ENCODE measurements around the gene PRKAG2.
A peak's percentile ranks its signal among the peaks of the same experiment; 100 is the strongest.

Gene PRKAG2

GRCh38 chr7:151633516-151633812, 243.5 kb downstream of the PRKAG2 start:
- TF ChIP-seq CTCF (IDR thresholded peaks at IDR 0.05) = no peak
- H3K4me3 ChIP-seq = no peak overlapping the region
- no peak for DNase-seq (ENCODE audit: low spot score)
- peak overlapping the region in 1 of 2 donors; percentile 98 for H3K27ac ChIP-seq

GRCh38 chr7:151632750-151633515, 244.0 kb downstream of the PRKAG2 start:
- Histone ChIP-seq H3K27ac (peak overlapping the region; percentile 94 to 98), H3K4me3 (peak overlapping the region; percentile 80)
- peak; percentile 78 for DNase-seq (ENCODE audit: low spot score)
- TF ChIP-seq CTCF (IDR thresholded peaks at IDR 0.05) = no peak

DNA sequence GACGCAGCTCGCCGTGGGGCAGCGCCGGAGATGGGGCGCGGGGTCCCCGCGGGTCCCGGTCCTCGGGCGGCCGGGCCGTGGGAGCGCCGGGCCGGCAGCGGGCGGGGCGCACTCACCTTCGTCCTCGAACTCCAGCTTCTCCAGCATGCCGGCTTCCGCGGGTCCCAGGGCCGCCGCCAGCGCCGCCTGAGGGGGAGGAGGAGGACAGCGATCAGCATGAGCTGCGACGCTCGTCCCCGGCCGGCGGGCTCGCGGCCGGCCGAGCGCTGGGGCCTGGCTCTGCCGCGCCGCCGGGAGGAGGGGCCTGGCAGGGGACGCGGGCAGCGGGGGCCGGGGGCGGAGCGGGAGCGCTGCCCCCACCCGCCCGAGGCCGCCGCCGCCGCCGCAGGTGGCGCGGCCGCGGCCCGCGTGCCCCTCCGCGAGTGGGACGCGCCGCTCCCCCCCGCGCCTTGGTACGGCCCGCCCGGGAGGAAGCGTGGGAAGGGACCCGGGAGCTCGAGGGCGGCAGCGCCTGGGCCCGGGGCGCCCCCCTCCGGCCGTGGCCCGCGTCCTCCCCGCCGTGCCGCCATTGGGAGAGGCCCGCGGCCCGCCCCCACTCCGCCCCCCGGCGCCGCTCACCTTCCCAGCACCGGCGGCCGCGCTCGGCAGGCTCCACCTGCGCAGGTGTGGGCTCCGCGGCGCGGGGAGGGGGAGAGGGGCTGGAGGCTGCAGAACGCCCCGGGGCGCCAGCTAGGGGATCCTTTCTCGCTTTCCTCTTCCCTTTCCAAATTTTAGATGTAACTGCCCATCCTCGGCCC, 244.8 kb downstream of the PRKAG2 start:
- Histone ChIP-seq H3K4me3 (peak overlapping the region; percentile 80), H3K27ac (peak overlapping the region; percentile 94 to 98)
- peak; percentile 86 for DNase-seq (ENCODE audit: low spot score)
- TF ChIP-seq CTCF (IDR thresholded peaks at IDR 0.05) = no peak

DNA sequence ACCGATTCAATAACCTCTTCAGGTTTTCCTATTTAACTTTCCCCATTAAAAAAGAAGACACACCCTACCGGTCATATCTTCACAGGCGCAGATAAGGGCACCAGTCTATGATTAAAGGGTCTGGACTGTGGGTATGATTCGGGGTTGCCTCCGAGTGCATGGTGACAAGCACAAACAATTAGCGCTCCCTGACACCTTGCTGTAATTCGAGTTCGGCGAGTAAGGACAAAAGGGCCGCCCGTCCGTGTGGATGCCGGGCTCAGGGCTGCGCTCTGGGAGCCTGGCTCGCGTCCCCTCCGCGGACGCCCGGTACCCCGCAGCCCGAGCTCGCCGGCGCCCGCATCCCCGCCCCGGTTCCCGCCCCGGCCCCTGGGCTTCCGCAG, 245.4 kb downstream of the PRKAG2 start:
- peak overlapping the region; percentile 80 for H3K4me3 ChIP-seq
- H3K27ac ChIP-seq = peak overlapping the region; percentile 94 to 98
- no peak for DNase-seq (ENCODE audit: low spot score)
- TF ChIP-seq CTCF (IDR thresholded peaks at IDR 0.05) = no peak

DNA sequence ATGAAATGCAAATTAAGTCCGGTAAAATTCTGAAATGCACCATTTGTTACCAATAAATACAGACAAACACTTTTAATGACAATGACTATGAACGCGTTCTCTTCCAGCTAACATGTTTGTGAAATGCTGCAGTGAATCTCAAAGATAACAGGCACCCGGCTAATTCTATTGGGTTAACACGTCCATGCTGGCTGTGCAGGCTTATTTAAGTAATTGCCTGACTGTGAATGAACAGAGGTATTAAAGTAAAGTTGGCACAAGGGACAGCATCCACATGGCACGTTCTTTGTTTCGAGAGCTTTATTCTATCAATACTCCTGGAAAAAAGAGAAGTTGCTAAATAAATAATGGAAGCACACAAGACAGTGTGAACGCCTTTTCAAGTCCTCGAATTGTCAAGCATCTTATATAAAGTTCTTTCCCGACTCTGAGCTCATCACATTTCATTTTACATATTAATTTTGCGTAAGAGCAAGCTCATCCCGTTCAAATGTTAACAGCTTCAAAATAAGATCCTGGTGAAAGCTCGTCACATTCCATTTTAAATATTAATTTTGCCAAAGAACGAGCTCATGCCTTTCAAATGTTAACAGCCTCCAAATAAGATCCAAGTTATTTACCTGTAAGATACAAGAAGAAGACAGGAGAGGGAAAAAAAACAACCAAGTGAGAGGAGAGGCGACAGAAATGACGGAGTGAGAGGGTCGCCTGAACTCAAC, 245.9 kb downstream of the PRKAG2 start:
- Histone ChIP-seq H3K4me3 (peak overlapping the region; percentile 80), H3K27ac (peak overlapping the region; percentile 94 to 98)
- TF ChIP-seq CTCF (IDR thresholded peaks at IDR 0.05) = no peak
- no peak for DNase-seq (ENCODE audit: low spot score)

- H3K27ac ChIP-seq = peak overlapping the region; percentile 94 to 98
- no peak for DNase-seq (ENCODE audit: low spot score)
- H3K4me3 ChIP-seq = peak overlapping the region; percentile 80
- no peak for TF ChIP-seq CTCF (IDR thresholded peaks at IDR 0.05)
Observed at GRCh38 chr7:151630358-151630757, 246.6 kb downstream of the PRKAG2 start.

All from coronary artery (tissue), 2 donors.